Measurements from ENCODE around the gene GRIK4.

GRIK4 gene

GRCh38 chr11:120830085-120830620 lies 318.6 kb downstream of the GRIK4 start:
- H3K4me3 ChIP-seq (ENCODE audit: low read depth, low read length): no peak overlapping the region
- TF ChIP-seq, protein P1, sequence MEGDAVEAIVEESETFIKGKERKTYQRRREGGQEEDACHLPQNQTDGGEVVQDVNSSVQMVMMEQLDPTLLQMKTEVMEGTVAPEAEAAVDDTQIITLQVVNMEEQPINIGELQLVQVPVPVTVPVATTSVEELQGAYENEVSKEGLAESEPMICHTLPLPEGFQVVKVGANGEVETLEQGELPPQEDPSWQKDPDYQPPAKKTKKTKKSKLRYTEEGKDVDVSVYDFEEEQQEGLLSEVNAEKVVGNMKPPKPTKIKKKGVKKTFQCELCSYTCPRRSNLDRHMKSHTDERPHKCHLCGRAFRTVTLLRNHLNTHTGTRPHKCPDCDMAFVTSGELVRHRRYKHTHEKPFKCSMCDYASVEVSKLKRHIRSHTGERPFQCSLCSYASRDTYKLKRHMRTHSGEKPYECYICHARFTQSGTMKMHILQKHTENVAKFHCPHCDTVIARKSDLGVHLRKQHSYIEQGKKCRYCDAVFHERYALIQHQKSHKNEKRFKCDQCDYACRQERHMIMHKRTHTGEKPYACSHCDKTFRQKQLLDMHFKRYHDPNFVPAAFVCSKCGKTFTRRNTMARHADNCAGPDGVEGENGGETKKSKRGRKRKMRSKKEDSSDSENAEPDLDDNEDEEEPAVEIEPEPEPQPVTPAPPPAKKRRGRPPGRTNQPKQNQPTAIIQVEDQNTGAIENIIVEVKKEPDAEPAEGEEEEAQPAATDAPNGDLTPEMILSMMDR (conservative IDR thresholded peaks at IDR 0.05; ENCODE audit: low read depth, low read length): no peak
- DNase-seq (ENCODE audit: low read depth): no peak

DNA sequence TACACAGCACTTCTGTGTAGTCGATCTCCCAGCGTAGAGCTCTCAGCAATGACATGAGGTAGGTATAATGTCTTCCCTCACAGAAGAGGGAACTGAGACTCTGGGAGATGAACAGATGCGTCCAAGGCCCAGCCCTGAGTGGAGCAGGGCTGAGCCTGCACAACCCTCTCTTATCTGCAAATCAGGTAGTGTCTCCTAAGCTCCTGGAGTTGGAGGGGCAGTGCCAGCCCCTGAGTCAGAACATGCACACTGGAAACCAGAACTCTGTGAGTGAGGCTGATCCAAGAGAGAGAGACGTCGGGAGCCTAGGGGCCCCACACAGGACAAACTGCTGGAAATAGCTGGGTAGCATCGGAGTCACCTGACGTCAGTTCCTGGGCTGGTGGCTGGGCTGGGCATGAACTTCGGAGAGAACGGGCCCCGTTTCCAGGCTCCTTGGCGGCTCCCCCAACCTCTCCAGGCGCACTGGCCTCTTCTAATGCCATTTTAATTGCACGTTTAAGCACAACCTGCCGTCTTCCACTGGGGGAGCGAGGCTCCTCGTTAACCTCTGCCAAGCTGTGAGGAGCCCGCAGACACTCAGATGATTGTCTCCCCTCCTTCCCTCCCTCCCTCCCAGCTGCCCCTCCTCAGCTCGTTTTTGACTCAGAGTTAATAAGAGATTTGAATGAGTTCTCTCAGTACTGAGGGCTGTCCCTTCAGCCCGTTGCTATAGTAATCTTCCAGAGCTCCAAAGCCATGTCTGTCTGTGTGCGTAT lies 321.1 kb downstream of the GRIK4 start:
- H3K4me3 ChIP-seq (ENCODE audit: low read depth, low read length): no peak overlapping the region
- TF ChIP-seq, protein P1 (conservative IDR thresholded peaks at IDR 0.05; ENCODE audit: low read depth, low read length): no peak
- DNase-seq (ENCODE audit: low read depth): no peak

DNA sequence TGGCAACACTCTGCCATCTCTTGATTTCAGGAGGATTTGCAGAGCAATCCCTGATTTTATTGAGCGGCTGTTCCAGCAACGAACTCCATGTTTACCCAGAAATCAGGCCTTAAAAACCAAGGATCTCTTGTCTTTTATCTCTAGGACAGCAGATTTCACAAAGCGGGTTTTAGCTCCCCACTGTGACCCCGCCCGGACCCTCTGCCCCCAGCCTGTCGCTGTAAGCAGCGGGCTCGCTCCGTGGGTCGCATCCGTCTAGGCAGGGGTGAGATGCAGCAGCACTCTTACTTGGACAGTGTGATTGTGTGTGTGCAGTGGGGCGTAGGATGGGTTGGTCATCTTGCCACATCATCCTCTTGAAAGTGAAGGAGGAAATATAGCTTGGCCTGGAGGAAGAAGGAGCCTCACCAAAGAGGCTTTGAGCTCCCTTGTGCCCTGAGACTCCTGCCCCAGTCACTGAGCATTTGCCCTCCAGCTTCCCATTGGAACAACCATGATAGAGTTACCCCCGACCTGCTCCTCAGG lies 323.2 kb downstream of the GRIK4 start:
- DNase-seq (ENCODE audit: low read depth): no peak
- TF ChIP-seq, protein P1 (conservative IDR thresholded peaks at IDR 0.05; ENCODE audit: low read depth, low read length): no peak
- no peak overlapping the region for H3K4me3 ChIP-seq (ENCODE audit: low read depth, low read length)

GRCh38 chr11:120835601-120836228 lies 324.2 kb downstream of the GRIK4 start:
- H3K4me3 ChIP-seq (ENCODE audit: low read depth, low read length): no peak overlapping the region
- no peak for DNase-seq (ENCODE audit: low read depth)
- TF ChIP-seq, protein P1 (conservative IDR thresholded peaks at IDR 0.05; ENCODE audit: low read depth, low read length): no peak

DNA sequence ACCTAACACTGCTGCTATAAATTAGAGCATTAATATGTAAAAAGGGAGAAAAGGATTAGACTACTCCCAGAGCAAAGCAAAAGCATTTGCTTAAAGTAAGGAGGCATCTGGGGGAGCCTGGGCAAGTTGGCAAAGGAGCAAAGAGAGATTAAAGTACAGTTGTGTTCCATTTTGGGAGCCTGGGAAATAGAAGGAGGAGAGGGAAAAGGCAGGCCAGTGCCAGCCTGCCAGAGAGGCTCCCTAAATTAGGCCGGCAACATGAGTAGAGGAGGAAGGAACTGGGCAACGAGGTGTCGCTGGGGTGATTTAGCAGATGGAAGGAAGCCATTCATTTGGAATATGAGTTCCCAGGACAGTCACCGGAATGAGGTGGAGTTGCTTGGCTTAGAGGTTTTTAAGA lies 326.1 kb downstream of the GRIK4 start:
- no peak for DNase-seq (ENCODE audit: low read depth)
- H3K4me3 ChIP-seq (ENCODE audit: low read depth, low read length): no peak overlapping the region
- TF ChIP-seq, protein P1 (conservative IDR thresholded peaks at IDR 0.05; ENCODE audit: low read depth, low read length): no peak

DNA sequence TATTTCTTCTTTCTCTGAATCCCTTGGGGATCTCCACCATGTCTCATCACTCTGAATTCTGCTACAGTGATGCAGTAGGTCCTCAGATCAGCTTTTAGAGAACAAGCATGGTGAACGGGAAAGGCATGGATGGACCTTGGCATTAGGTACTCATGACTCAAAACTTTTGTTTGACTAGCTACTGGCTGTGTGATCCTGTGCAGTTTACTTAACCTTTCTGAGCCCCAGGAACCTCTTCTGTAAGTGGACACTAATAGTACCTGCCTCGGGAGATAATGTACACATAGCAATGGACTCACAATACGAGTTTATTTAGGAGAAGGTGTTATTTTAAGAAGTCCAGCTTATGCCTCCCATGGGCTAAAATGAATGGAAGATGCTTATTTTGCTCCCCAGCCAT lies 327.7 kb downstream of the GRIK4 start:
- H3K4me3 ChIP-seq (ENCODE audit: low read depth, low read length): no peak overlapping the region
- TF ChIP-seq, protein P1 (conservative IDR thresholded peaks at IDR 0.05; ENCODE audit: low read depth, low read length): no peak
- DNase-seq (ENCODE audit: low read depth): no peak

Measured in choroid plexus epithelial cell (primary cell).